Large intestine (tissue), 12 donors: Measurements from ENCODE around the gene RASSF7. TPM values are rescaled to one million over a fixed set of nuclear protein-coding genes. Genes with fewer than 3 reads are reported as not detected.
A peak's percentile ranks its signal among the peaks of the same experiment; 100 is the strongest.
"Not testable (repeated sequence)": the region's sequence is repeated elsewhere in the genome, so short reads cannot be mapped to it uniquely, and the experiment has no call there.

Experiments
- DNase-seq, 2 donors: peaks; one replicate each; pipeline versions ENCODE4 v3.0.0 to v3.0.0-alpha.2; 2013
- H3K27ac ChIP-seq: one replicate; pipeline ENCODE4 v1.5.1; 2013; ENCODE audit warnings: low read length
- H3K27me3 ChIP-seq: 2 replicates; pipeline ENCODE4 v1.6.1; 2013; ENCODE audit warnings: low read length; ENCODE audit not compliant: control insufficient read depth, insufficient read depth
- H3K36me3 ChIP-seq: 2 replicates; pipeline ENCODE4 v1.6.1; 2013; ENCODE audit warnings: low read length; ENCODE audit not compliant: control insufficient read depth, insufficient read depth
- H3K4me1 ChIP-seq: one replicate; pipeline ENCODE4 v1.6.1; 2013; ENCODE audit warnings: low read length; ENCODE audit not compliant: control insufficient read depth, insufficient read depth
- H3K4me3 ChIP-seq: one replicate; pipeline ENCODE4 v1.5.1; 2013; ENCODE audit warnings: low read length
- H3K9me3 ChIP-seq: one replicate; pipeline ENCODE4 v1.6.1; 2013; ENCODE audit warnings: mild to moderate bottlenecking, low read depth, low read length, moderate library complexity; ENCODE audit not compliant: control insufficient read depth
- WGBS: methylation state at CpG from one replicate; pipeline ENCODE4 v1.1.5; 2013; ENCODE audit warnings: low lambda C conversion rate; ENCODE audit not compliant: insufficient coverage; 5-methylcytosine and 5-hydroxymethylcytosine counted together
- long read RNA-seq, 11 donors: transcript quantifications; one replicate each; lab custom pipeline, GENCODE V29; 2026
- polyA plus RNA-seq: library from polyadenylated mRNA; unstranded; fragments of 120-200 nt; gene quantifications from one replicate; pipeline ENCODE4 v1.2.1, GENCODE V29; 2013

The RASSF7 gene, protein sequence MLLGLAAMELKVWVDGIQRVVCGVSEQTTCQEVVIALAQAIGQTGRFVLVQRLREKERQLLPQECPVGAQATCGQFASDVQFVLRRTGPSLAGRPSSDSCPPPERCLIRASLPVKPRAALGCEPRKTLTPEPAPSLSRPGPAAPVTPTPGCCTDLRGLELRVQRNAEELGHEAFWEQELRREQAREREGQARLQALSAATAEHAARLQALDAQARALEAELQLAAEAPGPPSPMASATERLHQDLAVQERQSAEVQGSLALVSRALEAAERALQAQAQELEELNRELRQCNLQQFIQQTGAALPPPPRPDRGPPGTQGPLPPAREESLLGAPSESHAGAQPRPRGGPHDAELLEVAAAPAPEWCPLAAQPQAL
- 45.4 TPM for polyA plus RNA-seq
- long read RNA-seq, donor 1, transcript RASSF7-201 (4 exons, 1,731 nt), result major isoform, 8 of 10 reads
- long read RNA-seq, donor 1, partial matches to known transcripts, result 0 of 10 reads
- long read RNA-seq, donor 1, other reads (novel, unspliced or antisense), result 0 of 10 reads
- long read RNA-seq, donor 2, transcript RASSF7-201 (4 exons, 1,731 nt), result major isoform, 21 of 56 reads
- long read RNA-seq, donor 2, partial matches to known transcripts, result 23 of 56 reads
- long read RNA-seq, donor 2, other reads (novel, unspliced or antisense), result 10 of 56 reads
- long read RNA-seq, donor 3, result 0 reads
- long read RNA-seq, donor 4, partial matches to known transcripts, result 0 of 1 reads
- long read RNA-seq, donor 4, other reads (novel, unspliced or antisense), result 0 of 1 reads
- long read RNA-seq, donor 5, transcript RASSF7-201 (4 exons, 1,731 nt), result major isoform, 14 of 15 reads
- long read RNA-seq, donor 5, partial matches to known transcripts, result 0 of 15 reads
- long read RNA-seq, donor 5, other reads (novel, unspliced or antisense), result 0 of 15 reads
- long read RNA-seq, donor 6, transcript RASSF7-201 (4 exons, 1,731 nt), result major isoform, 26 of 39 reads
- long read RNA-seq, donor 6, partial matches to known transcripts, result 7 of 39 reads
- long read RNA-seq, donor 6, other reads (novel, unspliced or antisense), result 5 of 39 reads
- long read RNA-seq, donor 7, transcript RASSF7-201 (4 exons, 1,731 nt), result major isoform, 7 of 8 reads
- long read RNA-seq, donor 7, partial matches to known transcripts, result 0 of 8 reads
- long read RNA-seq, donor 7, other reads (novel, unspliced or antisense), result 0 of 8 reads
- long read RNA-seq, donor 8, transcript RASSF7-201 (4 exons, 1,731 nt), result major isoform, 23 of 55 reads
- long read RNA-seq, donor 8, partial matches to known transcripts, result 20 of 55 reads
- long read RNA-seq, donor 8, other reads (novel, unspliced or antisense), result 12 of 55 reads
- long read RNA-seq, donor 9, transcript RASSF7-201 (4 exons, 1,731 nt), result major isoform, 15 of 34 reads
- long read RNA-seq, donor 9, partial matches to known transcripts, result 6 of 34 reads
- long read RNA-seq, donor 9, other reads (novel, unspliced or antisense), result 11 of 34 reads
- long read RNA-seq, donor 10, transcript RASSF7-201 (4 exons, 1,731 nt), result major isoform, 14 of 36 reads
- long read RNA-seq, donor 10, partial matches to known transcripts, result 21 of 36 reads
- long read RNA-seq, donor 10, other reads (novel, unspliced or antisense), result 0 of 36 reads
- long read RNA-seq, donor 11, transcript RASSF7-201 (4 exons, 1,731 nt), result major isoform, 23 of 24 reads
- long read RNA-seq, donor 11, partial matches to known transcripts, result 0 of 24 reads
- long read RNA-seq, donor 11, other reads (novel, unspliced or antisense), result 0 of 24 reads

DNA sequence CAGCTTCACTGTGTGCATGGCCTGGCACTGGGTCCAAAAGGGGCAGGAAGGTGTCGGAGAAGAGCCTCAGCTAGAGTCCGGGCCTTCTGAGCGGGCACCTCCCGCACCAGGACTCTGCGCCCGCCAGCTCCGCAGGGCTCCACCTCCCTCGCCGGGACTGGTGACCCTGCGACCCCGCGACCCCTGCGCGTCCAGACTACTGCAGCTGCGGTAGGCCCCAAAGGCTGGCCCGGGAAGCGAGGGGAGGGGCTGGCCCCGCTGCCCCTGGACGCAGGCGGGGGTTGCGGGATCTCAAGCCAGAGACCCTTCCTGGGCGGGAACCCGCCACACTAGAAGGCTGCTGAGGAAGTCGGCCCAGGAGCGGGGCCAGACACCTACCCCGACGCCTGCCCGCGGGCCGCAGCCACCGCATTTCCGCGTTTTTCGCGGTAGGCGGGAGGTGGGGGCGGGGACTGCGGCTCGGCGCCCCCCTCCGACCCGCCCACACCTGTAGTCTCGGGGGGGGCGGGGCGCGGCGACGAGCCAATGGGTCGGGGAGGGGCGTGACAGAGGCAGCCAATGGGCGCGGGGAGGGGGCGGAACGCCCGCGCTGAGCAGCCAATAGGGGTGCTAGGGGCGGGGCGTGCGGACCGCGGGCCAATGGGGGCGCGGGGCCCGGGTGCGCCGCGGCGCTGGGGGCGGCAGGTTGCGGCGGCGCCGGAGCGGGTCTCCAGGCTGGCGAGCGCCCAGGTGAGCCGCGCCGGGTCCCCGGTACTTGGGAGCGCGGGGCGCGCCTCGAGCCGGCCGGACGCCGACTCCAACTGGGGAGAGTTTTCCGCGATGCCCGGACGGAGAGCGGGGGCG, at the start of gene RASSF7, which contains the start of gene LMNTD2:
Gene RASSF7, plus strand, starts transcription at position 666 of the 843 bp plus-strand sequence. CDS start 799 bp downstream, outside the sequence.
Gene LMNTD2, minus strand, starts transcription at position 434 of the 843 bp plus-strand sequence. Its CDS starts 22 bp downstream, at position 412.
- H3K4me3 ChIP-seq, result peak within 1 kb of the TSS; percentile 74
- peaks cover 23% of the 10 kb centered on the region for H3K36me3 ChIP-seq
- peaks cover 5% of the 10 kb centered on the region for H3K9me3 ChIP-seq
- no CpG with 5 or more reads among the region's 95 CpGs for WGBS
- peaks cover 23% of the 10 kb centered on the region for H3K4me1 ChIP-seq
- H3K27ac ChIP-seq, result peak within 1 kb of the TSS; percentile 95
- DNase-seq, result peak; percentile 90 to 93
- H3K27me3 ChIP-seq, result peaks cover 37% of the 10 kb centered on the region

DNA sequence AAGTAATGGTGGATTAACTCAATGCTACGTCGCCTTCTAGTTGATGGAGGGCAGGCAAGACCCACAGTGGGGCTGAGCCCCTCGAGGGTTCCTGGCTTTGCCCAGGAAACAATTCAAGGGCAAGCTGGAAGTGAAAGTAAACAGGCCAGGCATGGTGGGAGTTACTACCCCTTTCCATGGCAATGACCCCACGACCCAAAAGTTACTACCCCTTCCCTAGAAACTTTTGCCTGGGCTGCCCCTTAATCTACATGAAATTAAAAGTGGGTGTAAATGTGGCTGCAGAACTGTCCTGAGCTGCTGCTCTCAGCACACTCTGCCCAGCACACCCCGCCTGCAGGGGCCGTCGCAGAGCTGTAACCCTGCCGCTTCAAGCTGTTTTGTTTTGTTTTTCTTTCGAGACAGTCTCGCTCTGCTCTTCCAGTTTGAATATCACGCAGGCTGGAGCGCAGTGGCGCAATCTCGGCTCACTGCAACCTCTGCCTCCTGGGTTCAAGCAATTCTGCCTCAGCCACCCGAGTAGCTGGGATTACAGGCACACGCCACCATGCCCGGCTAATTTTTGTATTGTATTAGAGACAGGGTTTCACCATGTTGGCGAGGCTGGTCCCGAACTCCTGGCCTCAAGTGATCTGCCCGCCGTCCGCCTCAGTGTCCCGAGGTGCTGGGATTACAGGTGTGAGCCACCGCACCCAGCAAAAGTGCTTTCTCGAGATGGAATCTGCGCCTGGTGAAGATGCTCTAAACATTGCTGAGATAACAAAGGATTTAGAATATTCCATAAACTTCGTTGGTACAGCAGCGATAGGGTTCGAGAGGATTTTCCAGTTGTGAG, 47.8 kb upstream of the RASSF7 start:
- Histone ChIP-seq H3K4me1 (peaks cover 2% of the 10 kb centered on the region), H3K4me3 (no peak overlapping the region), H3K27ac (no peak overlapping the region), H3K36me3 (peaks cover 17% of the 10 kb centered on the region), H3K9me3 (peaks cover 12% of the 10 kb centered on the region), H3K27me3 (no peaks in the 10 kb centered on the region)
- 100% methylated on average over 2 of the region's 29 CpGs for WGBS
- no peak for DNase-seq

DNA sequence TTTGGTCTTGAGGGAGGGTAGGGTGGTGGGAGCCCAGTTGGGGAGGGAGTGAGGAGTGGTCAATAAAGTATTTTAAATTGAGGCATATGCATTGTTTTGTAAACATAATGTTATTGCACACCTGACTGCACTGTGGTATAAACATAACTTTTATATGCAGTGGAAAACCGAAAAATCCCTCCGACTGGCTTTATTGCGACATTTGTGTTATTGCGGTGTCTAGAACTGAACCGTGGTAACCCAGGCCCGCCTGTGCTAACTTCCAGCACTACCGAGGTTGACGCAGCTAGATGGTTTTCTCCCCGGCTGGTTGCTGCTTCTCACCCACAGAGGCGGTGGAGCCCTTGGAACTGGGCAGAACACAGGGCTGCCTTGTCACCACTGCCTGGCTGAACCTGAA, 46.2 kb upstream of the RASSF7 start:
- H3K4me3 ChIP-seq, result no peak overlapping the region
- no peaks in the 10 kb centered on the region for H3K27me3 ChIP-seq
- H3K27ac ChIP-seq, result no peak overlapping the region
- H3K36me3 ChIP-seq, result peaks cover 13% of the 10 kb centered on the region
- peaks cover 17% of the 10 kb centered on the region for H3K9me3 ChIP-seq
- DNase-seq, result no peak
- no CpG with 5 or more reads among the region's 10 CpGs for WGBS
- H3K4me1 ChIP-seq, result peaks cover 6% of the 10 kb centered on the region

DNA sequence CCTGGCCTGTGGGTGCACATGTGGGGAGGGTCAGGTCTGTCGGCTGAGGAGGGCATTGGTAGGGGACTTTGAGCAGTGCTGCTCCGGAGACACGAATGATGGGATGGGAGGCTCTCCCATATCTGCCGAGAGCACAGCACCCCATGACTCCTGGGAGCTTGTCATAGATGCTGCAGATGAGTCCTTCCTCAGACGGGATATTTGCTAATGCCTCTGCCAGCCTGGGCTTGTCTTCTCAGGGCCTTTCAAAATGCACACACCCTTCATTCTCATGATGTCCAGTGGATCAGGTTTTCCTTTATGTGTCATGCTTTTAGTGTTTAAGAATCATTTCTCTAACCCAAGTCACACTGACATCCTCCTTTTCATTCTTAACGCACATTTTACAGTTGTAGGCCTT, 45.6 kb upstream of the RASSF7 start:
- no CpG with 5 or more reads among the region's 6 CpGs for WGBS
- no peak overlapping the region for H3K27ac ChIP-seq
- peaks cover 6% of the 10 kb centered on the region for H3K4me1 ChIP-seq
- no peaks in the 10 kb centered on the region for H3K27me3 ChIP-seq
- no peak overlapping the region for H3K4me3 ChIP-seq
- no peak for DNase-seq
- H3K9me3 ChIP-seq, result peaks cover 17% of the 10 kb centered on the region
- H3K36me3 ChIP-seq, result peaks cover 9% of the 10 kb centered on the region

DNA sequence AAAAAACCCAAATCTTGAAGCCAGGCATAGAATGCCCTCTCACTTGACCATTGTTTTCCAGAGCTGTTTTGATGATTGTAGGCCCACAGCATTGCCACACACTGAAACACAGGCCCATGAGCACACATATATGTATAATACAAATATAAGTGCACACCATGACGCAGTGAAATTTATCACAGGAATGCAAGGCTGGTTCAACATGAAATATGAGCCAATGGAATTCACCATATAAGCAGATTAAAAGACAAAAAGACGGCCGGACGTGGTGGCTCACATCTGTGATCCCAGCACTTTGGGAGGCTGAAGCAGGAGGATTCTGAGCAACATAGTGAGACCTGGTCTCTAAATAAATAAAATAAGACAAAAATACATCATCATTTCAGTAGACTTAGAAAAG, 44.4 kb upstream of the RASSF7 start:
- H3K27ac ChIP-seq, result no peak overlapping the region
- 92% methylated on average over 3 of the region's 4 CpGs for WGBS
- H3K9me3 ChIP-seq, result peaks cover 27% of the 10 kb centered on the region
- H3K36me3 ChIP-seq, result peaks cover 7% of the 10 kb centered on the region
- H3K27me3 ChIP-seq, result no peaks in the 10 kb centered on the region
- DNase-seq, result no peak
- peaks cover 6% of the 10 kb centered on the region for H3K4me1 ChIP-seq
- H3K4me3 ChIP-seq, result no peak overlapping the region

DNA sequence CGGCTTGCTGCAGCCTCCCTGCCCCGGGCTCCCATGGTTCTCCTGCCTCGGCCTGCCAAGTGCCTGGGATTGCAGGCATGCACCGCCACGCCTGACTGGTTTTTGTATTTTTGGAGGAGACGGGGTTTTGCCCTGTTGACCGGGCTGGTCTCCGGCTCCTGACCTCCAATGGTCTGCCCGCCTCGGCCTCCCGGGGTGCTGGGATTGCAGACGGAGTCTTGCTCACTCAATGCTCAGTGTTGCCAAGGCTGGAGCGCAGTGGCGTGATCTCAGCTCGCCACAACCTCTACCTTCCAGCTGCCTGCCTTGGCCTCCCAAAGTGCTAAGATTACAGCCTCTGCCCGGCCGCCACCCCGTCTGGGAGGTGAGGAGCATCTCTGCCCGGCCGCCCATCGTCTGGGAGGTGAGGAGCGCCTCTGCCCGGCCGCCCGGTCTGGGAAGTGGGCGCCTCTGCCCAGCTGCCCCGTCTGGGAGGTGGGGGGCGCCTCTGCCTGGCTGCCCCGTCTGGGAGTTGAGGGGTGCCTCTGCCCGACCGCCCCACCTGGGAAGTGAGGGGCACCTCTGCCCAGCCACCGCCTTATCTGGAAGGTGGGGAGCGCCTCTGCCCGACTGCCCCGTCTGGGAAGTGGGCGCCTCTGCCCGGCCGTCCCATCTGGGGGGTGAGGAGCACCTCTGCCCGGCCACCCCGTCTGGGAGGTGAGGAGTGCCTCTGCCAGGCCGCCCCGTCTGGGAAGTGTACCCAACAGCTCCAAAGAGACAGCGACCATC, 43.7 kb upstream of the RASSF7 start:
- H3K9me3 ChIP-seq, result peaks cover 27% of the 10 kb centered on the region
- not testable (repeated sequence) for H3K27me3 ChIP-seq, H3K27ac ChIP-seq, H3K4me1 ChIP-seq, H3K4me3 ChIP-seq, H3K36me3 ChIP-seq, DNase-seq
- WGBS, result no CpG with 5 or more reads among the region's 43 CpGs

DNA sequence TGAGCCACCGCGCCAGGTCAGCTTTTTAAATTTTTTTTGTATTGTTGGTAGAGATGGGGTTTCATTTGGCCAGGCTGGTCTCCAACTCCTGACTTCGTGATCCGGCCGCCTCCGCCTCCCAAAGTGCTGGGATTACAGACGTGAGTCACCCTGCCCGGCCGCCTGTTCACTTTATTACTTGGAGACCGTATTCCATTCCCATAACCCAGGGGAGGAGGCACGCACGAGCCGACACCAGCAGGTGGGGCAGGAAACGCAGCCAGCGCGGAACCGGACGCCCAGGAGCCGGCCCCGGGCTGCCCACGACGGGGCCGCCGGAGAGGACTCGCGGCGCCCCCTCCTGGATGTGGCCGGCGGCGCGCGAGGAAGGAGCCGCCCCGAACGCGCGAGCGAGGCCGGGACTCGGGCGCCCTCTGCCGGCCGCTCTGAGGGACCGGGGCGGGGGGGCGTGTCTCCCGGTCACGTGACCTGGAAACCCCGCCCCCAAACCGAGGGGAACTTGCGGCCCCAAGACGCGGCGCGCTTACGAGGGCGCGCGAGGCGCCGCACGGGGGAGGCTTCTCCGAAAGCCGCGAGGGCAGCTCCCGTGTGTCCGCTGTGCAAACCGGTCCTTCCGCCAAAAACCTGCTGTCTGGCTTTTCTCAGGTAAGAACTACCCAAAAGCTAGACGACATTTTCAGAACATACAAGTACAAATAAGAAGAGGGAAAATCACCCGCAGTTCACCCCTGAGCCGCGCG, 42.1 kb upstream of the RASSF7 start:
- Histone ChIP-seq H3K4me3 (peak overlapping the region; percentile 27), H3K27me3 (no peaks in the 10 kb centered on the region), H3K4me1 (peaks cover 6% of the 10 kb centered on the region), H3K9me3 (peaks cover 27% of the 10 kb centered on the region), H3K27ac (peak overlapping the region; percentile 60), H3K36me3 (peaks cover under 1% of the 10 kb centered on the region)
- WGBS, result no CpG with 5 or more reads among the region's 74 CpGs
- peak; percentile 92 to 94 for DNase-seq
